ENCODE measurements around the gene PCBP4. TPM values are rescaled to one million over a fixed set of nuclear protein-coding genes. Genes with fewer than 3 reads are reported as not detected.

PCBP4 gene
- total RNA-seq, 1 experiment from 2014 or later, result 7.8 TPM

DNA sequence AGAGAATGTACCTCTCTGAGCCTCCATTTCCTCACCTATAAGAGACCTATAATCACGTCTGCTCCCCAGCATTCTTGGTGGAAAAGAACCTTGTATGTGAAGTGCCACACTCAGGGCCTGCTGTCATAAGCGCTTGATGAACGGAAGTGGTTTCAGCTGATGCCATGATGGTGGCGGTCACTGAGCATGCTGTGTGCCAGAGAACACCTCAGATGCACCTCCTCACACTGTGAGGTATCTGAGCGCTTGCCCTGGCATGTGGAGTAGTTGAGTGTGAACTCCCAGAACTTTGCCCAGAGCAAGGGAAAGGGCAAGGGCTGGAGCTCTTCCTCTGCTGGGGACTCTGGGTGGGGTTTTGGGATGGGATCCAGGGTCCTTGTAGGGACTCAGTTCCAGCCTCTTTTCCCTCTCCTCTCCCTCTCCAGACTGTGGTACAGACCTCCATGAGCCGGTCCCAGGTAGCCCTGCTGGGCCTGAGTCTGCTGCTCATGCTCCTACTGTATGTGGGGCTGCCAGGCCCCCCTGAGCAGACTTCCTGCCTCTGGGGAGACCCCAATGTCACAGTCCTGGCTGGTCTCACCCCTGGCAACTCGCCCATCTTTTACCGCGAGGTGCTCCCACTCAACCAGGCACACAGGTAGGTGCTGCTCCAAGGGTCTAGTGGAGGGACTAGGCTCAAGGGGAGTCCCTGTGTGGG is 10.3 kb upstream of the PCBP4 start:
- DNase-seq (ENCODE audit: low read depth), result no peak
- in situ Hi-C loops (cut with HindIII; ENCODE audit: low pct_unique_long_range_greater_than_20kb, low sequenced_read_pairs), result no loop called here

DNA sequence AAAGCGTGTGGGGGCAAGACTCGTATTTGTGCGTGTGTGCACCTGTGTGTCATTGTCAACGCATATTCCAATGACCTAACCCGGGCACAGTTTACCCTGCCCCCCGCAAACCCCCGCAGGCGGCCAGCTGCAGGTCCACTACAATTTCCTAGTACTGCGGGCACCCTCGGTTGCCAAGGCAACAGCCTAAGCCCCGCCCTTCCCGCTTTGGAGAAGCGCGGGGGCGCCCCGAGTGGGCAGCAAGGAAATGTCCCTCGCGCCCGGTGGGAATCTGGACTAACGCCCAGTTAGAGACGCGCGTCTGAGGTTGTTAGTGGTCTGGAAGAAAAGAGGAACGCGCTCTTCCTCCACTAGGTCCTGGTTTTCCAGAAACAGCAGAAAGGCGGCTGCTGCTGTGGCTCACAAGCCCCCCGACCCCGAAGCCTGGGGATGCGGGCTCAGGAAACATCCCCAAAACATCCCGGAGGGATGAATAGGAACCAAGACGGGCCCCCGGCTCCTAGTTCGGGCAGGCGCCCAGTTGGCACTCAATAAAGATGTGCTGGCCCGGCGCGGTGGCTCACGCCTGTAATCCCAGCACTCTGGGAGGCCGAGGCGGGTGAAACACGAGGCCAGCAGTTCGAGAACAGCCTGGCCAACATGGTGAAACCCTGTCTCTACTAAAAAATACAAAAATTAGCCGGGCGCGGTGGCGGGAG is 8.7 kb upstream of the PCBP4 start:
- no peak for DNase-seq (ENCODE audit: low read depth)
- in situ Hi-C loops (cut with HindIII; ENCODE audit: low pct_unique_long_range_greater_than_20kb, low sequenced_read_pairs), result no loop called here

GRCh38 chr3:51974963-51975851 is 8.0 kb upstream of the PCBP4 start, which contains the start of gene ABHD14A:
Gene ABHD14A (plus strand): TSS chr3:51975064. CDS start chr3:51975136, 72 bp downstream.
- DNase-seq (ENCODE audit: low read depth), result peak; percentile 59
- in situ Hi-C loops (cut with HindIII; ENCODE audit: low pct_unique_long_range_greater_than_20kb, low sequenced_read_pairs), result no loop called here

DNA sequence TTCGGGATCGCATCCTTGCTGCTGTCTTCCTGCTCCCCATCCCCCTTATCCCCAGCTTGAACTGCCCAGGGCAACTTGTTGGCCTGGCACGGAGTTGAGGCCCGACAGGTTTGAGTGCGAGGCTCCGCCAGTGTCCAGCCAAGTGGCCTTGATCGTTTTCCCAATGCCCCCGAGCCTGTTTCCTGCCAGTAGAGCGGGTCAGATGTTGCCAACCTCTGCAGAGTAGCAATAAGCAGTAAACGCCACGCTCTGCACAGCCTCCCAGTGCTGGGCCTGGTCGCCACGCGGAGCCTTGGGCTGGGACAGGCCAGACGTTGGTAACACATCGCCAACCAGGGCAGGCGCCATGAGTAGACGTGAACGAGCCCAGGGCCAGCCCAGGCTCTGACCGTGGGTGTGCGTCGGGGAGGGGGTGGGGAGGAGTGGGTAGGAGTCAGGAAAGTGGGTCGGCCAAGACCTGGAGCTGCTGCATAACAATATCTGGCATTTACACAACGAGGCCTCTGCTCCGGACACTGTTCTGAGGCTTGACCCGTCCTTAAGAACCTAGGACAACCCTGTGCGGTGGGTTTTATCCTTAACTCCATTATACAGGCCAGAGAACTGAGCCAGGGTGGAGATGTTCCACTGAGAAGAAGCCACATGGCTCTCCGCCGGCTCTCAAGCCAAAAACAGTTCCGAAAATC is 7.2 kb upstream of the PCBP4 start:
- in situ Hi-C loops (cut with HindIII; ENCODE audit: low pct_unique_long_range_greater_than_20kb, low sequenced_read_pairs), result no loop called here
- no peak for DNase-seq (ENCODE audit: low read depth)

DNA sequence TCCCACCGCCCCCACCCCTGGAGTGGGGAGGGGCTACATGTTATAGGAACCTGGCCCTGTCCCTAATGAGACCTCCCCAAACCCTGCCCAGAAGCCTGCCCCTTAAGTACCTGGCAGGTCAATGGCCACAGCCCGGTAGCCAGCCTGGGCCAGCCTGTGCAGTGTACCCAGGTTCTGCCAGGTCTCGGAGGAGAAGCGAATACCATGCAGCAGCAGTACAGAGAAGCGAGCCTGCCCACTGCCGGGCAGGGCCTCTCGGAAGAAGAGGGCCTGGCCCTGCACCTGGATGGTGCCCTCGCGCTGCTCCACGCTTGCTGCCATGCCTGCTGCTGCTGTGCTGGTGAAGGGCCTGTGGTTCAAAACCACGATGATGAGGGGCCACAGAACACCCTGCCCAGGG is 4.1 kb upstream of the PCBP4 start:
- in situ Hi-C loops (cut with HindIII; ENCODE audit: low pct_unique_long_range_greater_than_20kb, low sequenced_read_pairs), result no loop called here

DNA sequence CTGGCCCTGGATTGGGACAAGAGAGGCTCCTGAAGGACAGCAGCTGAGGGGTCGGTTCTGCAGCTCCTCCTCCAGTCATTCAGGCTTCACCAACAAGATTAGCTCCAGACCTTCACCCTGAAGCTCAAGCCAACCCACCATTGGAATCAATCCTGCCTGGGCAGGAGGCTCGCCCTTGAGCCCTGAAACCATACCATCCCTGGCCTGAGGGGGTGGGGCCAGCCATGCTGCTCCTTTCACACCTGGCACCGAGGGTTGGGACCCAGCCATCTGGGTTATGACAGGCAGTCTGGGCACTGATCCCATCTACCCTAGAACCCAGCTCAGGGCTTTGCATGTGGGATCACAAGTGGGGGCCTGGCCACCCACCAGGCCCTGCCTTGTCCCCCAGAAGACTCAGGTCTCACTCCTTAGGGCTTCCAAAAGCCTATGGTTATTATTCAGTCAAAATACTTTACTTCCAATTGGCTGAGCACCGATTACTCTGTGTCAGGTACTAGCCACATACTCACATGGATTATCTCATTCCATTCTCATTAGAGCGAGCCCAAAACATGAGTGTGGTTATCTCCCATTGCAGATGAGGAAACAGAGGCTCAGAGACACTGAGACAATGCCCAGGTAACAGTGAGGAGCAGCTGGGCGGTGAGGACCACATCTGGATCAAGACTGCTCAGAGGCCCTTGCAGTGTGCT is 3.5 kb upstream of the PCBP4 start:
- DNase-seq (ENCODE audit: low read depth), result no peak
- in situ Hi-C loops (cut with HindIII; ENCODE audit: low pct_unique_long_range_greater_than_20kb, low sequenced_read_pairs), result no loop called here

More for the DNA sequence above, 4.1 kb upstream of the PCBP4 start:
- DNase-seq (ENCODE audit: low read depth), result no peak

- in situ Hi-C loops (cut with HindIII; ENCODE audit: low pct_unique_long_range_greater_than_20kb, low sequenced_read_pairs), result no loop called here
- DNase-seq (ENCODE audit: low read depth), result no peak
These were observed 2.6 kb upstream of the PCBP4 start for GRCh38 chr3:51969841-51970240.

DNA sequence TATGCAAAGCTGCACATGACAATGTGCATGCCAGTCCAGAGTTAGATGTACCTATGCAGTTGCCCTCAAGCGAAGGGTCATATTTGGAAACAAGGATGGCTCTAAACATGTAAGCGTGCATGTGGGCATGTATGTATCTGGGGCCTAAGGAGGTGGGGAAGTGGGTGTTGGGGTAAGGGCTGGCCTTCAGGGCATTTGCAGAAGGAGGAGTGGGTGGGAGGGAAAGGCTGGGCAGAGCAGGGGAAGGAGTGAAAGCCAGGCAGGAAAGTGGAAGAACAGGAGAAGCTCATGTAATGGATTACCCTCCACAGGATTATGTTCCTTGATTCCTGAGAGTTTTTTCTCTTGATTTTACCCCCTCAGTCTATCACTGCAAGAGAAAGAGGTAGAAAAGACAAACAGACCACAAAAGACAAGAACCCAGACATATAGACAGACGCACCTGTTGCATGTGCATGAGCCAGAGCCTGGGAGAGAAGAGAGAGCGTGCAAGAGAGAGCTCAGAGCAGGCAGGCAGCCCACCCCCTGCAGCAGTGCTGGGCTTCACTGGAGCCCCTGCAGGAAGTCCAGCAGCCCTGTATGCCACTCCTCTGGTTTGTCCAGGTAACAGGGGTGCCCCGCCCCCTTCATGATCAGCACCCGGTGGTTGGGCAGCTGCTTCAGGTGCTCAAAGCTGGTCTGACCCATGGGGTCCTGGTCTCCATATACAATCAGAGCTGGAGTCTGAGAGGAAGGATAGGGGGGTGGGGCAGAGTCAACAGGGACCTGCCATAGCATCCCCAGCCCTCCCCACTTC is 1.8 kb upstream of the PCBP4 start:
- in situ Hi-C loops (cut with HindIII; ENCODE audit: low pct_unique_long_range_greater_than_20kb, low sequenced_read_pairs), result no loop called here

GRCh38 chr3:51968170-51968775 is 1.0 kb upstream of the PCBP4 start:
- no peak for DNase-seq (ENCODE audit: low read depth)
- in situ Hi-C loops (cut with HindIII; ENCODE audit: low pct_unique_long_range_greater_than_20kb, low sequenced_read_pairs), result no loop called here

More for the DNA sequence above, 1.8 kb upstream of the PCBP4 start:
- no peak for DNase-seq (ENCODE audit: low read depth)

DNA sequence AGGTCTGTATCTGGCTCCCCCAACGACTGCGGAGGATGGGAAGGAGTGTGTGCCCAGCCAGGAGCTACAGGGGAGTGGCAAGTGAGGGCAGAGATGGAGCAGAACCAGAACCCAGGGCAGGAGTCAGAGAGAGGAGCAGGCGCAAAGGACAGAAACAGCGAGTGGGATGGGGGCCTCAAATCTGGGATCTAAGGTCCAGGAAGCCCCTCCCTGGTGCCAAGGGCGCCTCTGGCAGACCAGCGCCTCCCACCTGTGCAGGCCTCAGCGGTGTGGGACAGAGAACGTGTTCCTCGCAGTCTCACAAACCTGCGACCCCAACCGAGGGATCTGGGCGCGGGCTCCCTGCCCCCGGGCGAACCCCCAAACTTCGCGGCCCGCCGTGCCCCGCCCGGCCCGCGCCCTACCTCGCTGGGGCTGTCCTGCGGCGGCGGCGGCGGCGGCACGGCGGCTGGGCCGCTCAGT is 301 bp downstream of the PCBP4 start:
- in situ Hi-C loops (cut with HindIII; ENCODE audit: low pct_unique_long_range_greater_than_20kb, low sequenced_read_pairs), result no loop called here
- DNase-seq (ENCODE audit: low read depth), result no peak

DNA sequence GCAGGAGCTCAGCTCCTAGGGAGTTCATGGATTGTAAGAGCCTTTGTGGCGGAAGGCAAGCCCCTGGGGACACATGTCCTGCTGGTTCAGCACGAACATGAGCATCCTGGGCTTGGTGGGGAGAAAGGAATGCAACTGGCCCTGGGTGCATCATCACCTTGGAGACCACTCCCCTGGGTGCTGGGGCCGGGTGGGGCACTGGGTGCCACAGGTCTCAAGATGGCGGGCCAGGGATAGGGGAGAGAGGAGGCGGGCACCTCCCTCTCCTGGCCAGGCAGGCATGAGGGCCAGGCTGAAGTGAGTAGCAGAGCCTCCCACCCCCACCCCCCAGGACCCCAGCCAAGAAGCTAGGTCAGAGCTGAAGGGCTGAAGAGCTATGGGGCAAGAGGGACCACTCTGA is 768 bp downstream of the PCBP4 start:
- in situ Hi-C loops (cut with HindIII; ENCODE audit: low pct_unique_long_range_greater_than_20kb, low sequenced_read_pairs), result no loop called here
- DNase-seq (ENCODE audit: low read depth), result no peak

DNA sequence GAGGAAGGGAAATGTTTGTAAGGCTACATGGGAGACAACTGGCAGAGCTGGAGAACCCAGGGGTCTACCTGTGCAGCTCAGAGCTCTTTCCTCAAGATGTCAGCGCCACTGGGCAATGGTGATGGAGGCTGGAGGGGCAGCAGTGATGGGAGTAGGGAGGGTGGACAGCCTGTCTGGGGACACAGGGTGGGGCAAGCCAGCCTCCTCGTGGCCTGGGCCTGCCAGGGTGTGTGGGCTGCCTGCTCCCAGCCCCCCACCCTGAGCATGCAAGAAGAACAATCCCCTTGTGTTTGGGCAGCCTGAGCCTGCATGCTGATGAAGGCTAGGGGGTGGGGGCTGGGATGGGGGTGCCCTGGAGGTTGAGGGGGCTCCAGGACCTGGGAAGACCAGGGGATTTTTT is 1.2 kb downstream of the PCBP4 start:
- in situ Hi-C loops (cut with HindIII; ENCODE audit: low pct_unique_long_range_greater_than_20kb, low sequenced_read_pairs), result no loop called here
- DNase-seq (ENCODE audit: low read depth), result no peak

DNA sequence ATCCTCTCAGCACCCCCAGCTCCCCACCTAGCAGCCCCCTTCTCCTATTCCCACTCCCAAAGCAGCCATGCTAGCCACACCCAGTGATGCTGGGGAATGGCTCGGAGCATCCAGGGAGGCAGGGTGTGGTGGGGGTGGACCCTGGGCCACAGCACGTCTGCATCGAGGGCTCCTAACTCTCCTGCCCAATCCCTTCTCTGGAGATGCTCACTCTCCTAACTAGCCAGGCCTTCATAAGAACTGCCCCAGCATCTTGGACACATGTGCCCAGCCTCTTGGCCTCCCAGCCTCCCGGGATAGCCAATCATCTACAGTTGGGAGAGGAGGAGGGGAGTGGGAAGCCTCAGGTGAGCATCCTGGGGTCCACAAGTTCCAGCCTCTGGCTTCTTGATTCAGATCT is 2.7 kb downstream of the PCBP4 start:
- in situ Hi-C loops (cut with HindIII; ENCODE audit: low pct_unique_long_range_greater_than_20kb, low sequenced_read_pairs), result no loop called here
- DNase-seq (ENCODE audit: low read depth), result no peak

- no peak for DNase-seq (ENCODE audit: low read depth)
- in situ Hi-C loops (cut with HindIII; ENCODE audit: low pct_unique_long_range_greater_than_20kb, low sequenced_read_pairs), result no loop called here
These were observed 3.3 kb downstream of the PCBP4 start for GRCh38 chr3:51963951-51964451.

DNA sequence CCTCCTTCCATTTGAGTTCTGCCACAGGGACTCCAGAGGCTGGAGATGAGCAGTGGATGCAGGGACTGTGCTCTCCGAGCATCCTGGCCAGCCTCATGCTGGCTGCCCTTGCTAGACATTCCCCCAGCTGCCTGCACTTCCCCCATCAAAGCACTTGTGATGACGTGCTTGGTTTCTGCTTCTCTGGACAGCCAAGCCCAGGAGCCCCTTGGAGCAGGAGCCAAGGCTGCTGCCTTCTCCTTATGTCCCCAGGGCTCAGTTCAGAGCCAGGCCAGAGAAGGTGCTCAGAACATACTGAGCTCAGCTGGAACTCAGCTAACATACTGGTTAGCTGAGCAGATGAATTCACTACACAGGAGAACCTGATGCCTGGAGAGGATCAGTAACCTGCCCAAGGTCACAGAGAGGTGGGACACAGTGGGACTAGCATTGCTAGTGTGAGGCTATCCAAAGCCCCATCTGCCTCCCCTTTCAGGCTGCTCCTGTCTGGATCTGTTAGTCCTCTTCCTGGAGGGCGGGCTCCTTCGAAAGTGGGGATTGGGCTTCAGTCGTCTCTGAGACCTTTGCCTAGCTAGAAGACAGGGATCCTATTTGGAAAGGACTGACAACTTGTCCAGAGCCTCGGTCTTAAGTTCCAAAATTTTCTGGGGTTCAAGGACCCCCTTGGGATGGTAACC is 4.3 kb downstream of the PCBP4 start:
- DNase-seq (ENCODE audit: low read depth), result no peak
- in situ Hi-C loops (cut with HindIII; ENCODE audit: low pct_unique_long_range_greater_than_20kb, low sequenced_read_pairs), result no loop called here
